ENCODE data around the gene SLC13A5. TPM values are rescaled to one million over a fixed set of nuclear protein-coding genes. Genes with fewer than 3 reads are reported as not detected.

Gene SLC13A5
- total and polyA plus RNA-seq, 9 of the 15 experiments (the other 6 are each of a cell fraction or from before 2014, with no cell fraction given): 0.04 TPM; not detected in 8

DNA sequence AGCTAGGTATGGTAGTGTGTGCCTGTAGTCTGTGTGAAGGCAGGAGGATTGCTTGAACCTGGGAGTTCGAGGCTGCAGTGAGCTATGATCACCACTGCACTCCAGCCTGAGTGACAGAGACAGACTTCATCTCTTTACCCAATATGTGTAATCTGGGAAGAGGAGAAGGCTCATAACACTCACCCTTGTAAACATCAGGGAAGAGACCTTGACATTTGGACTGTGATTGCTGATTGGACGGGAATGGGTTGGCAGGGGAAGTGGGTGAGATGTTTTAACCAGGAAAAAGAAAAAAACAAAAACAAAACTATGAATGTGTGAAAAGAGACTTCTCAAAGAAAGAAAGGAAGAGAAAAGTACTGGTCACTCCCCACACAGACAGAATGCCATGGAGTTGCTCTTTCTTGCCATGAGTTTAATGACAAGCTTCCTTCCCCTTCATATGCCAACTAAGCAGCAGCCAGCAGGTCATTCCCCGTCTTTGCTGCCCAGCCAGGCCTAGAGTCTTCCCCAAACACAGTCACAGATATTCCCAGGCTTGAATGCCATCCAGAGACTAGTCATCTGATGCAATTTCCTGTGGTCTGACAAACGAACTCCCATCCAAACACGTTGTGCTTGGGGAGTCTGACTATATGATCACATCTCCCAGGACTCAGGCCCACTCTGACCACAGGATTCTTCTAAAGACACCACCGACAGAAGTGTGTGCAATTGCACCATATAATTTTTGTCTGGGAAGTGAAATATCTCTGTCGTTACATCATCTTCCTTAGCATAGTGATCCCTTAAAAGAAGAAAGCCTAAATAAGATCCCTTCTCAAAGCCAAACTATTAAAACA is 39.1 kb upstream of the SLC13A5 start:
- BruUV-seq (replicated peaks): no TSS peak
- Histone ChIP-seq H2AFZ (ENCODE audit: low read depth, low read length) (peak overlapping the region; percentile 67), H3K9ac (ENCODE audit: insufficient read depth in 1 of 2, low read depth in 2 of 2, low read length in 2 of 2) (no peak overlapping the region), H3K27ac (ENCODE audit: extremely low read depth, low read depth, low read length) (no peak overlapping the region), H3K79me2 (ENCODE audit: control insufficient read depth, insufficient read depth, low read length) (no peaks in the 10 kb centered on the region), H3K4me2 (ENCODE audit: insufficient read depth, low read length) (no peak overlapping the region), H3K4me3 (no peak overlapping the region), H3K36me3 (ENCODE audit: control insufficient read depth, insufficient read depth, low read length) (no peaks in the 10 kb centered on the region), H3K9me1 (ENCODE audit: control insufficient read depth, insufficient read depth, low read length) (no peaks in the 10 kb centered on the region), H4K20me1 (replicated peaks; ENCODE audit: control insufficient read depth, insufficient read depth, low read length) (no peaks in the 10 kb centered on the region), H3K9me3 (replicated peaks; ENCODE audit: control insufficient read depth, insufficient read depth, low read depth, low read length) (no peaks in the 10 kb centered on the region), H3K27me3 (ENCODE audit: control insufficient read depth in 2 of 2, insufficient read depth in 2 of 2, low read length in 2 of 2) (no peaks in the 10 kb centered on the region; a peak in 1 of 5 replicates), H3K4me1 (replicated peaks in 1 of 2; ENCODE audit: control insufficient read depth in 2 of 2, insufficient read depth in 2 of 2, low read length in 2 of 2) (peaks cover 3% of the 10 kb centered on the region in 2 experiments; a peak in 3 of 5 replicates)
- POLR2A ChIA-PET: interaction anchor here (0.9 kb wide), 1 partner anchor 9 kb away, joined by 3 read pairs; no protein-coding TSS in a partner anchor
- WGBS (ENCODE audit: insufficient coverage, low coverage, missing lambda C conversion rate): 15% methylated on average over 6 of the region's 7 CpGs
- TF ChIP-seq DPF2 (IDR thresholded peaks at IDR 0.05): no peak
- TF ChIP-seq NFXL1 (CRISPR knock-in tag; IDR thresholded peaks at IDR 0.05): no peak
- TF ChIP-seq L3MBTL2 (IDR thresholded peaks at IDR 0.05): 0 out of 2 replicates have a peak, but pooled peaks have one; percentile 33
- no peak for TF ChIP-seq HIVEP1 (CRISPR knock-in tag; IDR thresholded peaks at IDR 0.05)
- no peak; the same call in 1 of the 2 replicates for TF ChIP-seq DMBX1 (CRISPR knock-in tag; IDR thresholded peaks at IDR 0.05; ENCODE audit: borderline replicate concordance)
- no peak for TF ChIP-seq ZNF41 (CRISPR knock-in tag; conservative IDR thresholded peaks at IDR 0.05)
- TF ChIP-seq, protein P1, sequence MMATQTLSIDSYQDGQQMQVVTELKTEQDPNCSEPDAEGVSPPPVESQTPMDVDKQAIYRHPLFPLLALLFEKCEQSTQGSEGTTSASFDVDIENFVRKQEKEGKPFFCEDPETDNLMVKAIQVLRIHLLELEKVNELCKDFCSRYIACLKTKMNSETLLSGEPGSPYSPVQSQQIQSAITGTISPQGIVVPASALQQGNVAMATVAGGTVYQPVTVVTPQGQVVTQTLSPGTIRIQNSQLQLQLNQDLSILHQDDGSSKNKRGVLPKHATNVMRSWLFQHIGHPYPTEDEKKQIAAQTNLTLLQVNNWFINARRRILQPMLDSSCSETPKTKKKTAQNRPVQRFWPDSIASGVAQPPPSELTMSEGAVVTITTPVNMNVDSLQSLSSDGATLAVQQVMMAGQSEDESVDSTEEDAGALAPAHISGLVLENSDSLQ (IDR thresholded peaks at IDR 0.05): no peak
- peak; percentile 21; the same call in 1 of the 2 replicates for TF ChIP-seq ETV1 (tag; conservative IDR thresholded peaks at IDR 0.05; ENCODE audit: low read depth)
- peak; percentile 17; the same call in 1 of the 2 replicates for TF ChIP-seq CXXC5 (CRISPR knock-in tag; IDR thresholded peaks at IDR 0.05)
- no peak for TF ChIP-seq TAF15 (IDR thresholded peaks at IDR 0.05; ENCODE audit: low read depth, low read length)
- TF ChIP-seq, protein P2, sequence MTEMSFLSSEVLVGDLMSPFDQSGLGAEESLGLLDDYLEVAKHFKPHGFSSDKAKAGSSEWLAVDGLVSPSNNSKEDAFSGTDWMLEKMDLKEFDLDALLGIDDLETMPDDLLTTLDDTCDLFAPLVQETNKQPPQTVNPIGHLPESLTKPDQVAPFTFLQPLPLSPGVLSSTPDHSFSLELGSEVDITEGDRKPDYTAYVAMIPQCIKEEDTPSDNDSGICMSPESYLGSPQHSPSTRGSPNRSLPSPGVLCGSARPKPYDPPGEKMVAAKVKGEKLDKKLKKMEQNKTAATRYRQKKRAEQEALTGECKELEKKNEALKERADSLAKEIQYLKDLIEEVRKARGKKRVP (CRISPR knock-in tag; IDR thresholded peaks at IDR 0.05): peak; percentile 71
- TF ChIP-seq, protein P3, sequence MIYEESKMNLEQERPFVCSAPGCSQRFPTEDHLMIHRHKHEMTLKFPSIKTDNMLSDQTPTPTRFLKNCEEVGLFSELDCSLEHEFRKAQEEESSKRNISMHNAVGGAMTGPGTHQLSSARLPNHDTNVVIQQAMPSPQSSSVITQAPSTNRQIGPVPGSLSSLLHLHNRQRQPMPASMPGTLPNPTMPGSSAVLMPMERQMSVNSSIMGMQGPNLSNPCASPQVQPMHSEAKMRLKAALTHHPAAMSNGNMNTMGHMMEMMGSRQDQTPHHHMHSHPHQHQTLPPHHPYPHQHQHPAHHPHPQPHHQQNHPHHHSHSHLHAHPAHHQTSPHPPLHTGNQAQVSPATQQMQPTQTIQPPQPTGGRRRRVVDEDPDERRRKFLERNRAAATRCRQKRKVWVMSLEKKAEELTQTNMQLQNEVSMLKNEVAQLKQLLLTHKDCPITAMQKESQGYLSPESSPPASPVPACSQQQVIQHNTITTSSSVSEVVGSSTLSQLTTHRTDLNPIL (CRISPR knock-in tag; IDR thresholded peaks at IDR 0.05): no peak
- no peak for TF ChIP-seq TRIM28 (IDR thresholded peaks at IDR 0.05)
- 0 out of 2 replicates have a peak, but pooled peaks have one; percentile 29 for TF ChIP-seq CEBPG (CRISPR knock-in tag; IDR thresholded peaks at IDR 0.05)
- TF ChIP-seq CEBPG (tag; conservative IDR thresholded peaks at IDR 0.05 in 1 of 2, IDR thresholded peaks at IDR 0.05 in 1 of 2): peak; percentile 54 to 88; a peak in 3 of 4 replicates
- TF ChIP-seq POLR2AphosphoS5 (IDR thresholded peaks at IDR 0.05; ENCODE audit: control insufficient read depth, insufficient read depth, low read depth, low read length): no peak
- TF ChIP-seq SMAD3 (CRISPR knock-in tag; conservative IDR thresholded peaks at IDR 0.05): 0 out of 2 replicates have a peak, but pooled peaks have one; percentile 20
- no peak for TF ChIP-seq TGIF2 (CRISPR knock-in tag; IDR thresholded peaks at IDR 0.05)
- peak; percentile 66 for TF ChIP-seq GABPA (tag; conservative IDR thresholded peaks at IDR 0.05; ENCODE audit: low read depth)
- no peak for FAIRE-seq
- CTCF ChIA-PET (ENCODE audit: low intra/inter-chr PET ratio): no interaction called here
- in situ Hi-C loops (cut with MboI) (no loop called here), intact Hi-C loops (cut with micrococcal nuclease) (no loop called here)
- no peak for DNase-seq (ENCODE audit: extremely low read depth in 1 of 4, low spot score in 3 of 4)
- ATAC-seq: peak; percentile 69
